ENCODE results near the gene ARL10. TPM values are rescaled to one million over a fixed set of nuclear protein-coding genes. Genes with fewer than 3 reads are reported as not detected.

The ARL10 gene
- polyA plus RNA-seq, 1 donor (not counting 4 experiments of a cell fraction or from before 2014, with no cell fraction given) = 1.6 TPM

- dilution Hi-C loops (cut with MboI; ENCODE audit: extremely low pct_ligation_motif_present, low sequenced_read_pairs) = no loop called here
- Histone ChIP-seq H3K27ac (ENCODE audit: control insufficient read depth, insufficient read depth, low read length) (peak overlapping the region; percentile 86), H3K4me3 (ENCODE audit: control insufficient read depth in 2 of 3, extremely low read depth in 1 of 3, insufficient read depth in 2 of 3, low read depth in 1 of 3, low read length in 3 of 3) (peak overlapping the region; percentile 86 to 95 (median 91)), H3K4me1 (ENCODE audit: control insufficient read depth, extremely low read depth, insufficient read depth, low read length) (peaks cover 68% of the 10 kb centered on the region), H3K9me3 (ENCODE audit: control insufficient read depth, low read depth, low read length) (no peaks in the 10 kb centered on the region), H3K27me3 (ENCODE audit: control insufficient read depth, extremely low read depth, insufficient read depth, low read length) (no peaks in the 10 kb centered on the region), H2AFZ (ENCODE audit: control insufficient read depth, low read length) (no peak overlapping the region), H3K9me1 (ENCODE audit: control insufficient read depth, extremely low read depth, insufficient read depth, low read length) (no peaks in the 10 kb centered on the region), H4K20me1 (ENCODE audit: control insufficient read depth, extremely low read depth, insufficient read depth, low read length) (peaks cover 11% of the 10 kb centered on the region), H3K4me2 (ENCODE audit: control insufficient read depth, extremely low read depth, insufficient read depth, low read depth, low read length) (peak overlapping the region; percentile 77), H3K79me2 (ENCODE audit: control insufficient read depth, insufficient read depth, low read length) (peaks cover 54% of the 10 kb centered on the region), H3K9ac (ENCODE audit: control insufficient read depth, extremely low read depth, insufficient read depth, low read length) (peak overlapping the region; percentile 91), H3K36me3 (ENCODE audit: control insufficient read depth in 2 of 2, extremely low read depth in 1 of 2, insufficient read depth in 2 of 2, low read length in 2 of 2) (peaks cover 6 to 12% of the 10 kb centered on the region in 2 experiments)
- no peak for FAIRE-seq
- no peak for DNase-seq (ENCODE audit: low read depth, low spot score)
- no peak for TF ChIP-seq EZH2 (IDR thresholded peaks at IDR 0.05; ENCODE audit: low read length)
- TF ChIP-seq, protein P1, sequence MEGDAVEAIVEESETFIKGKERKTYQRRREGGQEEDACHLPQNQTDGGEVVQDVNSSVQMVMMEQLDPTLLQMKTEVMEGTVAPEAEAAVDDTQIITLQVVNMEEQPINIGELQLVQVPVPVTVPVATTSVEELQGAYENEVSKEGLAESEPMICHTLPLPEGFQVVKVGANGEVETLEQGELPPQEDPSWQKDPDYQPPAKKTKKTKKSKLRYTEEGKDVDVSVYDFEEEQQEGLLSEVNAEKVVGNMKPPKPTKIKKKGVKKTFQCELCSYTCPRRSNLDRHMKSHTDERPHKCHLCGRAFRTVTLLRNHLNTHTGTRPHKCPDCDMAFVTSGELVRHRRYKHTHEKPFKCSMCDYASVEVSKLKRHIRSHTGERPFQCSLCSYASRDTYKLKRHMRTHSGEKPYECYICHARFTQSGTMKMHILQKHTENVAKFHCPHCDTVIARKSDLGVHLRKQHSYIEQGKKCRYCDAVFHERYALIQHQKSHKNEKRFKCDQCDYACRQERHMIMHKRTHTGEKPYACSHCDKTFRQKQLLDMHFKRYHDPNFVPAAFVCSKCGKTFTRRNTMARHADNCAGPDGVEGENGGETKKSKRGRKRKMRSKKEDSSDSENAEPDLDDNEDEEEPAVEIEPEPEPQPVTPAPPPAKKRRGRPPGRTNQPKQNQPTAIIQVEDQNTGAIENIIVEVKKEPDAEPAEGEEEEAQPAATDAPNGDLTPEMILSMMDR (optimal IDR thresholded peaks at IDR 0.05 in 1 of 3, IDR thresholded peaks at IDR 0.05 in 1 of 3, conservative IDR thresholded peaks at IDR 0.05 in 1 of 3; ENCODE audit: extremely low read depth in 1 of 3, insufficient read depth in 2 of 3, low read length in 3 of 3) = no peak
These were observed 49.4 kb downstream of the ARL10 start for GRCh38 chr5:176414704-176415103.

DNA sequence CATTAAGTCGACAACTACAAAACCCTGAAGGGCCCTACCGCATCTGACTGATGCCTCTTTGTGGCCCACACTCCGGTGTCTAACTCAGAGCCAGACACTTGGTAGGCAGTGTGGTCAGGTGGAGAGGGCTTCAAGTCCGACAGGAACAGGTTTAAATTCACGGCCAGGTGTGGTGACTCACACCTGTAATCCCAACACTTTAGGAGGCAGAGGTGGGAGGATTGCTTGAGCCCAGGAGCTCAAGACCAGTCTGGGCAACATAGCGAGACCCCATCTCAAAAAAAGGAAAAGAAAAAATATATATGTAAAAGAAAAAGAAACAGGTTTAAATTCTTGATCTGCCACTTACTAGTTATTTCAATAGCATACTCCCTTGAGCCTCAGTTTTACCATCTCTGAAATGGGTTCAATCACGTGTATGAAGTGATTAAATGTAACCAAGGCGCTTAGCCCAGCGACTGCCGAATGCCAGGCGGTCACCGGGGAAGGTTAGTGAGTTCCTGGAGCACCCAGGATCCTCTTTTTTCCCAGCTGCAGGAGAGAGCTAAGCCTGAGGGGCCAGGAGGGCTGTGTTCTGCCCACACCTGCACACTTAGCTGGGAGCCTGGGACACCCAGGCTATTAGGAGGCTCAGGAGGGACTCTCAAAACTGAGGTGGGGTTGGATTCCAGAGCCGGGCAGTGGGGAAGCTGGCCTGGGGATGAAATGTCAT lies 50.1 kb downstream of the ARL10 start:
- Histone ChIP-seq H3K79me2 (ENCODE audit: control insufficient read depth, insufficient read depth, low read length) (peaks cover 47% of the 10 kb centered on the region), H3K27ac (ENCODE audit: control insufficient read depth, insufficient read depth, low read length) (peak overlapping the region; percentile 86), H3K4me3 (ENCODE audit: control insufficient read depth in 2 of 3, extremely low read depth in 1 of 3, insufficient read depth in 2 of 3, low read depth in 1 of 3, low read length in 3 of 3) (peak overlapping the region; percentile 86 to 95 (median 91)), H3K9ac (ENCODE audit: control insufficient read depth, extremely low read depth, insufficient read depth, low read length) (peak overlapping the region; percentile 91), H4K20me1 (ENCODE audit: control insufficient read depth, extremely low read depth, insufficient read depth, low read length) (peaks cover 10% of the 10 kb centered on the region), H3K9me1 (ENCODE audit: control insufficient read depth, extremely low read depth, insufficient read depth, low read length) (no peaks in the 10 kb centered on the region), H2AFZ (ENCODE audit: control insufficient read depth, low read length) (no peak overlapping the region), H3K36me3 (ENCODE audit: control insufficient read depth in 2 of 2, extremely low read depth in 1 of 2, insufficient read depth in 2 of 2, low read length in 2 of 2) (peaks cover 1 to 5% of the 10 kb centered on the region in 2 experiments), H3K9me3 (ENCODE audit: control insufficient read depth, low read depth, low read length) (no peaks in the 10 kb centered on the region), H3K4me1 (ENCODE audit: control insufficient read depth, extremely low read depth, insufficient read depth, low read length) (peaks cover 65% of the 10 kb centered on the region), H3K27me3 (ENCODE audit: control insufficient read depth, extremely low read depth, insufficient read depth, low read length) (no peaks in the 10 kb centered on the region), H3K4me2 (ENCODE audit: control insufficient read depth, extremely low read depth, insufficient read depth, low read depth, low read length) (peak overlapping the region; percentile 77)
- DNase-seq (ENCODE audit: low read depth, low spot score) = no peak
- dilution Hi-C loops (cut with MboI; ENCODE audit: extremely low pct_ligation_motif_present, low sequenced_read_pairs) = no loop called here
- FAIRE-seq = no peak
- TF ChIP-seq, protein P1 (optimal IDR thresholded peaks at IDR 0.05 in 1 of 3, IDR thresholded peaks at IDR 0.05 in 1 of 3, conservative IDR thresholded peaks at IDR 0.05 in 1 of 3; ENCODE audit: extremely low read depth in 1 of 3, insufficient read depth in 2 of 3, low read length in 3 of 3) = no peak
- TF ChIP-seq EZH2 (IDR thresholded peaks at IDR 0.05; ENCODE audit: low read length) = no peak

Measured in keratinocyte (primary cell).